Hypothalamus (tissue), 51 donors: ENCODE measurements around the gene MXRA8.

ENCODE experiments used
- DNase-seq, 51 donors: peaks; one replicate each; lab custom pipeline; 2025; lab: John Stamatoyannopoulos, UW

MXRA8 gene

GRCh38 chr1:1352786-1353388, 5.5 kb downstream of the MXRA8 start:
- no peak for DNase-seq

GRCh38 chr1:1351511-1352427, 6.6 kb downstream of the MXRA8 start:
- no peak for DNase-seq

GRCh38 chr1:1349256-1350012, 8.9 kb downstream of the MXRA8 start, which contains the start of gene DVL1:
Gene DVL1 (minus strand): TSS chr1:1349418. CDS start chr1:1349065, 353 bp downstream.
- DNase-seq, result peak in 36 of 51 donors; percentile 17 to 82 (median 55)

GRCh38 chr1:1348420-1349255, 9.7 kb downstream of the MXRA8 start:
- peak in 3 of 51 donors; percentile 27 to 43 (median 37) for DNase-seq

GRCh38 chr1:1347663-1348419, 10.5 kb downstream of the MXRA8 start:
- no peak for DNase-seq

- DNase-seq, result no peak
Observed at GRCh38 chr1:1347026-1347595, 11.2 kb downstream of the MXRA8 start.

GRCh38 chr1:1346501-1346890, 11.9 kb downstream of the MXRA8 start:
- DNase-seq, result no peak

- DNase-seq, result peak in 4 of 51 donors; percentile 28 to 34 (median 31)
Observed at GRCh38 chr1:1345860-1346500, 12.4 kb downstream of the MXRA8 start.

GRCh38 chr1:1345384-1345783, 13.0 kb downstream of the MXRA8 start:
- no peak for DNase-seq

GRCh38 chr1:1344655-1345361, 13.5 kb downstream of the MXRA8 start:
- DNase-seq, result peak in 1 of 51 donors; percentile 38

- DNase-seq, result no peak
Observed at GRCh38 chr1:1343811-1344421, 14.4 kb downstream of the MXRA8 start.

GRCh38 chr1:1342584-1343115, 15.7 kb downstream of the MXRA8 start:
- no peak for DNase-seq

- DNase-seq, result no peak
Observed at GRCh38 chr1:1342061-1342562, 16.2 kb downstream of the MXRA8 start.

GRCh38 chr1:1341549-1342021, 16.8 kb downstream of the MXRA8 start:
- no peak for DNase-seq

GRCh38 chr1:1340791-1341548, 17.4 kb downstream of the MXRA8 start:
- no peak for DNase-seq

- no peak for DNase-seq
Observed at GRCh38 chr1:1340185-1340584, 18.2 kb downstream of the MXRA8 start.
